Nucleus accumbens (tissue), 56 donors: ENCODE results near the gene STK11IP.
"Not testable (repeated sequence)": the region's sequence is repeated elsewhere in the genome, so short reads cannot be mapped to it uniquely, and the experiment has no call there.

Source experiments
- DNase-seq, 56 donors: peaks; one replicate each; lab custom pipeline; 2025; lab: John Stamatoyannopoulos, UW

STK11IP gene

DNA sequence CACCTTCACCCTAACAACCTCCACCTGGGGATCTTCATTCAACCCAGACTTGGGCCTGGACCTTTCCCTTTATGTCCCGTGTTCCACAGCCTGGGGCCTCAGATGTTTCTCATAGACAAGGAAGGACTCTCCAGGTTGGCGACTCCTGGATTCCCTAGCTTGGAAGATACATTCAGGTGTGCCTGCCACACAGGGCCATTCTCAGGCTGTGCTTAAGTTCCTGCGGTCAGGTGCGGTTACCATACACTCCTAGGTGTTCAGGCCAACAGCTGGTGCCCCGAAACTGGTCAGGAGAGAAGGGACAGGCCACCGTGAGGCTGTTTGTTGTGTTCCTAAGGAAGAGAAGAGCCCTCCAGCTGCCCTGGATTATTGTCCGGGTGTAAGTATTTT, 45.4 kb downstream of the STK11IP start:
- no peak for DNase-seq

DNA sequence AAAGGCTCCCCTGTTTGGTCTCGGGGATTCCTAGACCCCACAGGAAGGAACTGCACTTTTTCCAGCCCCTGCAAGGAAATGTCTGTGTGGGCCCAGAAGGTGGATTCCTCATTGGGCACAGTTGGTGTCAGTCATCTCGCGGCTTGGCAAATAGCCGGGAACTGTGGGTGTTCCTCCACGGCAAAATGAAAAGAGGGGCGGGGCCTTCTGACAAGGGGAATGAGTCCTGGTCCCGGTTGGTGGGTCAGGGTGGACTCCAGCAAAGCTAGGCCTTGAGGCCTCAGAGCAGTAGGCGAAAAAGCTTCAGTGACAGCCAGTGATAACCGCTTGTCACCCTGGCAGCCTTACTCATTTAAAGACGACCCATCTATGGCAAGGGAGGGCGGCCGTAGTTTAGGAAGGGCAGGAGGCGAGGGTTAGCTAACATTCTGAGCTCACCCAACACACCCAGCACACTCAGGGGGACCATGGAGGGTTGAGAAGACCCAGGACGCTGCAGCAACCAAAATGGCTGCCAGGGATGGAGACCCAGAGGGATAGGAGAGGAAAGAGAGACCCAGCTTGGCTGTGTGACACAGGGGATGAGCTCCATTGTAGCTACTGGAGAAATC, 46.2 kb downstream of the STK11IP start:
- DNase-seq, result peak in 10 of 56 donors; percentile 10 to 39 (median 28)

DNA sequence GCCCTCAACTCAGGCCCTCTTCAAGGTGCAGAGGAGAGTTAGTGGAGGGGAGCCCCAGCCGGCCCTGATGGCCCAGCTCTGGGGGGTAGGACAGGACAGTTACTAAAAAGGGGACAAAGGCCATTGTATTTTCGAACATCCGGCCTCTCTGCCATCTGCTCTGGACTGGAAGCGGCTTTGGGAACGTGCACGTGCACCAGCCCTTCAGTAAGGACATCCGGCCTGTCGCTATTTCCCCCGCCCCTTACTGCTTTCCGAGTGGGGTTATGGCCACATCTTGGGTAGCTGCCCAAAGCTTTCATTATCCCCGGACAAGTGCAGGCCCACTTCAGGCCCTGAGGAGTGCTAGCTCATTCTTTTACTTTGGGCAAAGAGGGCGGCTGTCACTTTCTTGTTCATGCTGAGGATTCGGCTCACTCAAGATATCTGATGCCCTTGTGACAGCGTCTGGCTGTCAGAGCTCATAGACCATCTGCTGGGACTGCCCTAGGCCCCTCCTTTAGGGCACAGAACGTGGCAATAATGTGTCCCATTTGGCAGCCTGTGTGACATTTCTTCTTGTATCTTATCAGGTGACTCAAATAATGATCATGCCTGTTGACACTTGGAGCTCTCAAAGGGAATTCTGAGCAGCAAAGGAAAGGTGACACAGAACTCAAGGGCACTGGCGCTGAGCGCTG, 47.3 kb downstream of the STK11IP start:
- peak in 9 of 56 donors; percentile 10 to 66 (median 33) for DNase-seq

DNA sequence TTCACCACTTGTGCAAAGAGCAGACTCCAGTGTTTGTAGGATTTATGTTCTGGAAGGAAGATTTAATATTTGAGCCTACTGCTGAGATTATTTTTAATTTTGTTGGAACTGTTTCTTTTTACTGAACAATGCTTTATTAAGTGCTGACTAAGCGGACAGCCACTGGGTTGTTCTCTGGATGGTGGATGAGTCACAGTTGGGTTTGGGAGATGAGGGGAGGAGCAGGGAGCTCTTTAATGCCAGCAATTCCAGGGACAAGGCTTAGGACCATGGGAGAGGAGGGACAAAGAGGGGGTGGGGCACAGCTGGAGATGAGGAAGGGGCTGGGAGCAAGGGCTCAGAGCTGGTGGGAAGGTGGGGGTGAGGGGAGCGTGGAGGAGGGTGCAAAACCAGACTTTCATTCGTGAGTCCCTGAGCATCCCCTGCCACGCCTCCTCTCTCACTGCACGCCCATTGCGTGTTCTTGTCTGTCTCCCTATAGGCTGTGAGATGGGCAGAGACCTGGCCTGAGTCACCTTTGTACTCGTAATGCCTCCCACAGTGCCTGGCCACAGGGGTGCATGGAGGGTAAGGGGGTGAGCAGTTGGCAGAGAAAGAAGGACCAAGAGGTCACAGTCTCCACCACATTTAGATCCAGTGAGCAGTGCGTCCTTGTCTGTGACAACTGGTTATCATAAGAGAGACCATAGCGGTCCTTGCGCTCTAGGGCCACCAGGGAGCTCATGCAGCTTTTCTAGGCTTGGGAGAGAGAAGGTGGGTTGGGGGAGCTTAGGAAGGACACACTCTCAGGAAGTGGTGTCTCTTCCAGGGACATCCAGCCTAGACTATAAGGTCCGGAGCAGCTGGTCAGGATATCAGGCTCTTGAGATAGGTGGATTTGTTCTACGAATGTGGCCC, 48.2 kb downstream of the STK11IP start:
- DNase-seq, result peak in 20 of 56 donors; percentile 9 to 59 (median 30)

DNA sequence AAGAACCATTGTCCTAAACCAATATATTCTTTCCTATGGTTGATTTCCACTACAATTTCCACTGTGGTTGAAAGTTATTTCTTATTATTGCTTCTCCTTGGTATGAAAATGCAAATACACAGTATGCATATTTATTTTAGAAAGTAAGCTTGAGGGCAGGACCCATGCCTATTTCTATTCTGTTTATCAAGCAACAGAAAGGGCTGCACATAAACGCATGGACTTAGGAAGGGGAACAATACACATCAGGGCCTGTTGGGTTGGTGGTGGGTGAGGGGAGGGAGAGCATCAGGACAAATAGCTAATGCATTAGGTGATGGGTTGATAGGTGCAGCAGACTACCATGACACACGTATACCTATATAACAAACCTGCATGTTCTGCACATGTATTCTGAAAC, 50.5 kb downstream of the STK11IP start:
- no peak for DNase-seq

DNA sequence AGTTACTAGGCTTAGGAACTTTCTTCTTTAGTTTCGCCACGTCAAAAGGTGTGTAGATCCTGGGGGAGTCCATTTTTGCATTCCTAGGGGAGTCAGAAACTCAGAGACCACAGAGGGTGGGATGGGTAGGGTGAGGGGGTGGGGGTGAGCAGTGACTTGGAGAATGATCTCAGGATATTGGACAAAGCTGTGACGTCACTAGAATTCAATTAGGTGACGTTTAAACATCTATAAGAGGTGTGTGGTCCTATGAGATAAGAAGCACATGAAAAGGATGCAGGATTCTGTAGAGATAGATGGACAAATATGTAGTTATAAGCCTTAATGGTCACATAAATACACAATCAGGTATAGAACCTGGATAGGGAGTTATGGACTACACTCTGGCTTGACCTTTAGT, 51.3 kb downstream of the STK11IP start:
- DNase-seq, result no peak

DNA sequence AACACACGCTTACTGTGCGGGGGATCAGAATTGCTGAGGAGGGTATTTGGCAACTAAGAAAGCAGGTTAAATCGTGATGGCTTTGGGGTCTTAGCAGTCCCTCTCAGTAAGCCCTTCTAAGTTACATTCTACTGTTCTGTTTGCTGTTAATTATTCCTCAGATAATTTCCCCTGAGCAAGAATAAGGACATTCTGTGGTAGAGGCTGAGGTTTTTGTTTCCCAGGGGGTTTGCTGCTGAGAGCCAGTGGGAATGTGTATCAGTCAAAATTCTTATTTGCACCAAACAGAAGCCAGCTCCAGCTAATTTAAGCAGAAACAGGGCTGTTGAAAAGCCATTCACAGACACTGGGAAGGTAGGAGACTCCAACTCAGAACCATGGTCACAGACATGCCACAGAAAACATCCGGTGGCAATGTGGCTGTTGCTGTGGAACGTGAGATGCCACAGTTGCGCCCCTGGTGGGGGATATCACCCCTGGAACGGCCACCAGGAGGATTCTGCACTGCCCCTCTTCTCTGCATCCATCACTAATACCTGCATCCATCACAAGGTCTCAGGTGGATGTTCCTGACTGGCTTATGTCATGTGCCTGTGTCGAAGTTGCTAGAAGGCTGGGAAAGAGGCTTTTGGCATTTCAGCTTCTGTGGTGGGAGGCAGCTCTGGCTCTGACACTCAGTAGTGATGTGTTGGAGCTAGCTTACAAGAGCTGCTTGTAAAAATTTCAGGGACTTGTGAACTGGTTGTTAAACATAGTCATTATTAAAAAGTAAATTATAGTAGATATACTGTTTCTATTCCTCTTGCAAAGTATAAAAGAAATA, 53.0 kb downstream of the STK11IP start:
- DNase-seq, result peak in 7 of 56 donors; percentile 11 to 41 (median 30)

DNA sequence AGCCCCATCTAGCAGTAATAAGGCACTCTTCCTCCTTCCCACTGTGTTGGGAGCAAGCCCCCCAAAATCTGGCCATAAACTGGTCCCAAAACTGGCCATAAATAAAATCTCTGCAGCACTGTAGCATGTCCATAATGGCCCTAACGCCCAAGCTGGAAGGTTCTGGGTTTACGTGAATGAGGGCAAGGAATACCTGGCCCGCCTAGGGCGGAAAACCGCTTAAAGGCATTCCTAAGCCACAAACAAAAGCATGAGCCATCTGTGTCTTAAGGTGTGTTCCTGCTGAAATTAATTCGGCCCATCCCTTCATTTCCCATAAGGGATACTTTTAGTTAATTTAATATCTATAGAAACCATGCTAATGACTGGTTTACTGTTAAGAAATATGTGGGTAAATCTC, 54.0 kb downstream of the STK11IP start:
- DNase-seq, result not testable (repeated sequence)

DNA sequence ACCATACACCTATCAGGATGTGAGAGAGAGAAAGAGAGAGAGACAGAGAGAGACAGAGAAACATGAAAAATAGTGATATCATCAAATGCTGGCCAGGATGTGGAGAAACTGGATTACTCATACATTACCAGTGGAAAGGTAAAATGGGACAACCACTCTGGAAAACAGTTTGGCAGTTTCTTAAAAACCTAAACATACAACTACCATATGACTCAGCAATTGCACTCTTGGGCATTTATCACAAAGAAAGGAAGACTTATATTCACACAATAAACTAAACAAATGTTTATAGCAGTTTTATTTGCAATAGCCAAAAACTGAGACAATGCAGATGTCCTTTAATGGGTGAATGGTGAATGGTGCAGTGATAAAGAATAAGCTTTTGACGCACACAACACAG, 58.9 kb downstream of the STK11IP start:
- DNase-seq, result no peak

DNA sequence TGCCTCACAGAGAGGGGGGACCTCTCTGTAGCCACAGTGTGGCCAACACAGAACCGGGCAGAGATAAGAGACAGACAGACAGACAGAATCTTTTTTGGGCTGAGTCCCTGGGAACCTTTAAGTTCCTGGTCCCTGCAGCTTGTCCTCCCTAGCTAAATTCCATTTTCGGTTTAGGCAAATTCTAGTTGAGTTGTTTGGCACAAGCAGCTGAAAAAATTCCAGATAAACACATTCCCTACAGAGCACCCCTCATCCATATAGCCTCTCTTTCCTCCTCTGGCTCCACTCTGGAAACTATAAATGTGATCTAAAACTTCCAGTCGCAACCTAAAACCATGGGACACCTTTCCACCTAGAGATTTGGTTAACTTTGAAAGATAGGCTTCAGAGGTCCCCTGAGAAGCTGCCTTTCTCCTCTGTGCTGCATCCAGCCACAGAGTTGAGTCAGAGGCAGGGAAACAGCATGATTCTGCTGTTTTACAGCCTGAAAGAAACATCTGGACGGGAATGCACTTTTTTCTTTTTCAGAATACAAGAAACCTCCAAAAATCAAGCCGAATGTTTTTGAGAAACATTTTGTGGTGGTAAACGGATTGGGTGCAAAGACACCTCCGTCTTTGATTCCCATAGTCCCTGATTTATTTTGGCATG, 60.7 kb downstream of the STK11IP start:
- DNase-seq, result no peak

DNA sequence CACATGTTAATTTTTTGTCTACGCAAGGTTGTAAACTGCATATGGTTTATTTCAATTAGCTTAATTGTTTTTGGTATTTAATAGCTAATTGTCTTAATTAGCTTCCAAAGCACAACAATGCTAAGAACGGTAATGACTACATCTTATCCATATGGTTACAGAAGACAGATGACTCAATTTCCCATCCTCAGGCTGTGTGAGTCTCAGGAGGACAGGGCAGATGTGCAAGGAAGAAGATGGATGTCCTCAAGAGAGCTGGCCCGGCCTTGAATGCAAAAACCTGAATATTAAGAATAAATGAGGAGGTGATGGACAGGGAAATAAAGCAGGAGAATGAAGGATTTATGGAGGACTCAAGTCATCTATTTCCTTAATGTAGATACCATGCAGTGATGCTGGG, 61.2 kb downstream of the STK11IP start:
- DNase-seq, result no peak

DNA sequence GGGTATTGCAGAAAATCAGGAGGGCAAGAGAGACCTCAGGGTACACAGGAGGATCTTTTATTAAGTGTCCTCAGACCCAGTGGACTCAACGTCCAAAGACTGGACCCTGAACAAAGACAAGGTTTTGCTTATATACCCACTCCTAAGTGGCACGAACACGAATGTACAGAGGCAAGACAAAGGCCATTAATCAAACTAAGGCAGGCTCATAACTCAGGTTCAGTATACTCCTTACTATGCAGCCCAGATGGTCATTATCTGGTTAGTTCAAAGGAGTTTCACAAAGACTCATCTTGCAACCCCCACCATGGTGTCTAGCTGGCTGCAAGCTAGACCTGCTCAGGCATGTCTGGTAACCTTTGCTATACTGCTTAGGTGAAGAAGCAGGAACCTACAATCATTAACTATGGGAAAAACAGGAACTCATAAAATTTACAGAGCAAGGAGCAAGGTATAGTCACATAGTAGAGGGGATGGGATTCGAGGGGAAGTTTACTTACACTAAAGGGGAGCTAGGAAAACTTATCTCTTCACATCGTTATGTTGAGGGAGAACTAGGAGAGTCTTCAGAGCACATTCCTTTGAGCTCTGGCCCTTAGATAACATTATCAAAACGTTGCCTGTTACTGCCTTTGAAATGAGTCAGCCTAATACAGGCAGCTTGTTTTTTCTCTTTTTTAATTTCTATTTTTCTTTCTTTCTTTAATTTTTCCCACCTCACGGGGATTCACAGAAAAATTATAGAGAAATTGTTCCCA, 63.7 kb downstream of the STK11IP start:
- no peak for DNase-seq

DNA sequence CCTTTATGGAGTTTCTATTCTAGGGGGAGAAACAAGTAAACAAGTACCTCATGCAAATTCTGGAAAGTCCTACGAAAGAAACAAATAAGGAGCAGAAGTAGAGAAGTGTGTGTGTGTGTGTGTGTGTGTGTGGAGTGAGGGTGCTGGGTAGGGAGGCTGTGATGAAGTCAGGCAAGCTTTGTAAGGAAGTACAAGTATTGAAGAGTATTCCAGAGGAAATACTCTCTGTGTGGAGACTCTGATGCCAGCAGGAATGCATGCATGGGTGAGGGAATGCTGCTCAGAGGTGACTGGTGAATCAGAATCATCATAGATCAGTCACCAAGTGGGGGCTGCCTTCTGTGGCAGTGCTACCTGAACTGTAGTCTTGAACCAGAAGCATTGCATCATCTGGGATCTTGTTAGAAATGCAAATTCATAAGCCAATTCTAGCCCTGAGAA, 64.3 kb downstream of the STK11IP start:
- DNase-seq, result peak in 12 of 56 donors; percentile 9 to 45 (median 24)

DNA sequence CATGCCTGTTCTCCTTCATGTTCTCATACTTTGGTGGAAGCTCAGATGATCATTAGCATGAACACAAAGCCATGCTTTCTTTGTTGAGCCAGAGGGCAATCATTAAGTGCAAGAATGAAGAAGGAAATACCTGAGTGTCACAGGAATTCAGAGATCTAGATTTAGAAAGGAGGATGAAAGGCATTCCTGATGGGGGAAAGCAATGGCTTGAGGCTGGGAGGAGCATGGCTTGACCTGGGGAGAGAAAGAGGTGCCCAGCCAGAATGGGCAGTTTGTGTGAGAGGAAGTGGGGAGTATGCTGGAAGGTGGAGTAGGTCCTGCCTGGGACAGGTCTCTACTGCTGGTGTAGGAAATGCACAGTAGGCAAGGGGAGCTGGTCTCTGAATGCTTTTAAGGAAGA, 64.9 kb downstream of the STK11IP start:
- no peak for DNase-seq

DNA sequence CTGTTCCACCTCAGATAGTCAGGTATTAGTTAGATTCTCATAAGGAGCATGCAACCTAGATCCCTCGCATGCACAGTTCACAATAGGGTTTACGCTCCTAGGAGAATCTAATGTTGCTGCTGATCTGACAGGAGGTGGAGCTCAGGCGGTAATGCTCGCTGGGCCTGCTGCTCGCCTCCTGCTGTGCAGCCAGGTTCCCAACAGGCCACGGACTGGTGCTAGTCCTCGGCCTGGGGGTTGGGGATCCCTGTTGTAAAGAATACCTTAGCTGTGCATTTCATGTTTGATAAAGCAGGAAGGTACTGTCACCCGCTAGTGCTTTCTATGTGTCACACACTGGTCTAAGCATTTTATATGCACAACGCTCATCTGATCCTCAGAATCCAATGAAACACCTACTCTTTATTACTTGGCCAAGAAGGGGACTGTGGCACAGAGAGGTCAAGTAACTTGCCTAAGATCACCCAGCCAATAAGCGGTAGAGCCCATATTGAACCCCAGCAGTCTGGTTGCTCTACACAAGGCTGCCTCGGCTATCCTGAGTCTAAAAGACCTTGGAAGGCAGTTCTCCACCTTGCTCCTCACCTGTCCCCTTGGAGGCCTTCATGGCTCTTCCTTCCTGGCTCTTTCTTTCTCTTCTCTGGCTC, 65.6 kb downstream of the STK11IP start:
- DNase-seq, result no peak

DNA sequence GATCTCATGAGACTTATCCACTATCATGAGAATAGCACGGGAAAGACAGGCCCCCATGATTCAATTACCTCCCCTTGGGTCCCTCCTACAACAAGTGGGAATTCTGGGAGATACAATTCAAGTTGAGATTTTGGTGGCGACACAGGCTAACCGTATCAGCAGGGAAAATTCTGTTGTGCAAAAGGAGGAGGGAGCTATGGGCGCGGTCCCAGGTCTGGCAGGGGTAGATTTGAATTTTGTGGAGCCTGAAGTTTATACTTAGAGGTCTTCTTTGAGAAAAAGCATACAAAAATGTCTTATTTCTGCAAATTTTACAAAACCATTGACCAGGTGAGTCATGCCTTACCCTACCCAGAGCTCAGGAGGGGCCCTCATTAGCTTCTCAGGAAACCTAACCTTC, 66.4 kb downstream of the STK11IP start:
- DNase-seq, result no peak

DNA sequence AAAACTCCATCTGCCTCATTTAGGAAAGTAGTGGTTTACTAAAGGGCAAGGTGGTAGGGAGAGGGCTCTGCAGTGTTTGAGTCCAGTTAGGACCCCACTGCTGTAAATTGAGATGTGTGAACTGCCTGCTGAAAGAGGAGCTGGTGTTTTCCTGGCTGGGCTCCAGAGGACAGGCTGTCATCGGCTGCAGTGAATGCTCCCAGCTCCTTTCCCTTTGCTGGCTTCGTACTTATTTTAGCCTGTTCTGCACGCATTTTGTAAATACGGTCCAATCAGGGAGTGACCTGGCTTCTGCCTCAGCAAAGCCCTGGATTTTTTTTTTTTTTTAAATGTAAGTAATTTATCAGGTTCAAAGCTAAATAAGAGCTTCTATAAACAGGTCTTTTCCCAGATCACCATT, 67.3 kb downstream of the STK11IP start:
- peak in 1 of 56 donors; percentile 20 for DNase-seq

DNA sequence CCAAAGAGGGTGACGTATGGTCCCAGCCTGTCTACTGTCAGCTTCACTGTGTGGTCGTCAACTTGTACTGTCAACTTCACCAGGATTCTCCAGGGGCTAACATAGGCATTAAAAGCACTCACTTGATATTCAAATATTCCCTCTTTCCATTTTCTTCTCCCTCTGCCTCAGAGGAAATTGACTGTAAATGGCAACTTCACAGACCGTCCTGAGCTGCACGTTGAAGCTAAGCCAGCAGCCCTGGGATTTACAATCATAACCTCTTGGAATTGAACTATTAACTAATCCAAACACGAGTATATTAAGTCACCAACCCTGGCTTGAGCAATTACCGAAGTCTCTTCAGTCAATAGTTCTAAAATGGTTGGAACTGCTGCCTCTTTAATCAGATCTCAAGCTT, 68.3 kb downstream of the STK11IP start:
- DNase-seq, result no peak
